Measurements from ENCODE around the gene ORAI2. TPM values are rescaled to one million over a fixed set of nuclear protein-coding genes. Genes with fewer than 3 reads are reported as not detected.

ORAI2 gene
- total and polyA plus RNA-seq, 2 of the 13 experiments (the other 11 are each of a cell fraction or from before 2014, with no cell fraction given): 3.0 to 6.0 TPM

- H2AFZ ChIP-seq (ENCODE audit: low read length): no peak overlapping the region
- no peaks in the 10 kb centered on the region for H3K27me3 ChIP-seq (ENCODE audit: control insufficient read depth in 1 of 2, insufficient read depth in 2 of 2, low read length in 2 of 2)
- peaks cover 9% of the 10 kb centered on the region for H3K79me2 ChIP-seq (ENCODE audit: insufficient read depth, low read length)
- CTCF ChIA-PET (ENCODE audit: low intra/inter-chr PET ratio, low total read pairs): no interaction called here
- peak overlapping the region; percentile 63 to 90 (median 87) for H3K4me3 ChIP-seq (replicated peaks in 1 of 3; ENCODE audit: insufficient read depth in 1 of 3, low read depth in 2 of 3, low read length in 3 of 3)
- no peaks in the 10 kb centered on the region for H4K20me1 ChIP-seq (ENCODE audit: insufficient read depth, low read length)
- in situ Hi-C loops (cut with HindIII; ENCODE audit: extremely low pct_ligation_motif_present, low pct_unique_long_range_greater_than_20kb) (no loop called here), intact Hi-C loops (cut with micrococcal nuclease; ENCODE audit: unreplicated experiment) (no loop called here)
- H3K4me1 ChIP-seq (ENCODE audit: insufficient read depth, low read length): peaks cover 17% of the 10 kb centered on the region
- FAIRE-seq: no peak
- peak overlapping the region; percentile 83 for H3K9ac ChIP-seq (ENCODE audit: insufficient read depth, low read depth, low read length)
- peak; percentile 9; the same call in 2 of the 3 replicates for ATAC-seq
- POLR2A ChIA-PET: interaction anchor here (1.3 kb wide), 1 partner anchor 123 kb away, joined by 3 read pairs; no protein-coding TSS in a partner anchor
- H3K9me3 ChIP-seq (ENCODE audit: low read length): no peaks in the 10 kb centered on the region
- peaks cover 6 to 31% of the 10 kb centered on the region in 2 experiments; a peak in 3 of 5 replicates for H3K36me3 ChIP-seq (replicated peaks in 1 of 2; ENCODE audit: control insufficient read depth in 1 of 2, insufficient read depth in 2 of 2, low read length in 2 of 2)
- H3K4me2 ChIP-seq (ENCODE audit: low read depth, low read length): peak overlapping the region; percentile 88
- peak overlapping the region; percentile 54 for H3K27ac ChIP-seq (ENCODE audit: extremely low read length, insufficient read depth, low read length)
- no peak for DNase-seq (ENCODE audit: low spot score)
- TSS peak; percentile 53 for BruUV-seq (replicated peaks)
- WGBS (ENCODE audit: low lambda C conversion rate): 2% methylated on average over 12 of the region's 12 CpGs
- TF ChIP-seq KDM5A (IDR thresholded peaks at IDR 0.05; ENCODE audit: borderline replicate concordance, low read length): peak; percentile 93
- TF ChIP-seq TBP (CRISPR knock-in tag; IDR thresholded peaks at IDR 0.05): no peak
- no peak for TF ChIP-seq POGZ (CRISPR knock-in tag; IDR thresholded peaks at IDR 0.05)
- 0 out of 2 replicates have a peak, but pooled peaks have one; percentile 20 for TF ChIP-seq RARG (CRISPR knock-in tag; IDR thresholded peaks at IDR 0.05; ENCODE audit: low read depth)
- TF ChIP-seq ZBTB34 (CRISPR knock-in tag; IDR thresholded peaks at IDR 0.05): 0 out of 2 replicates have a peak, but pooled peaks have one; percentile 38
- TF ChIP-seq ZNF383 (CRISPR knock-in tag; IDR thresholded peaks at IDR 0.05; ENCODE audit: borderline replicate concordance): no peak
- no peak for TF ChIP-seq CERS6 (CRISPR knock-in tag; IDR thresholded peaks at IDR 0.05)
- TF ChIP-seq NR2C2 (CRISPR knock-in tag; IDR thresholded peaks at IDR 0.05; ENCODE audit: borderline replicate concordance): 0 out of 2 replicates have a peak, but pooled peaks have one; percentile 3
- 0 out of 2 replicates have a peak, but pooled peaks have one; percentile 9 for TF ChIP-seq TFDP2 (CRISPR knock-in tag; IDR thresholded peaks at IDR 0.05)
- TF ChIP-seq ZNF432 (CRISPR knock-in tag; IDR thresholded peaks at IDR 0.05; ENCODE audit: borderline replicate concordance): peak; percentile 59; the same call in 1 of the 2 replicates
- 0 out of 2 replicates have a peak, but pooled peaks have one; percentile 14 for TF ChIP-seq ZNF570 (CRISPR knock-in tag; IDR thresholded peaks at IDR 0.05; ENCODE audit: borderline replicate concordance)
- TF ChIP-seq ZNF558 (CRISPR knock-in tag; IDR thresholded peaks at IDR 0.05; ENCODE audit: borderline replicate concordance): 0 out of 2 replicates have a peak, but pooled peaks have one; percentile 25
- 0 out of 2 replicates have a peak, but pooled peaks have one; percentile 12 for TF ChIP-seq ZSCAN29 (CRISPR knock-in tag; conservative IDR thresholded peaks at IDR 0.05)
- no peak for TF ChIP-seq FOXC1 (CRISPR knock-in tag; IDR thresholded peaks at IDR 0.05; ENCODE audit: borderline replicate concordance)
- 0 out of 2 replicates have a peak, but pooled peaks have one; percentile 15 for TF ChIP-seq AHDC1 (CRISPR knock-in tag; IDR thresholded peaks at IDR 0.05; ENCODE audit: borderline replicate concordance)
Observed at GRCh38 chr7:102396710-102397019, 36.7 kb upstream of the ORAI2 start.

Measured in HepG2 (cell line).